IPS-NIHi11 (cell line): ENCODE data around the gene SEC14L5.
A peak's percentile ranks its signal among the peaks of the same experiment; 100 is the strongest.
"Not testable (repeated sequence)": the region's sequence is repeated elsewhere in the genome, so short reads cannot be mapped to it uniquely, and the experiment has no call there.

Experiments used
- DNase-seq: peaks from one replicate; pipeline ENCODE4 v3.0.0; 2012; ENCODE audit warnings: mixed read lengths, low spot score

The SEC14L5 gene

GRCh38 chr16:5036228-5037156 is 78.4 kb downstream of the SEC14L5 start:
- peak; percentile 74 for DNase-seq

GRCh38 chr16:5040451-5040850 is 82.3 kb downstream of the SEC14L5 start:
- DNase-seq = no peak

- DNase-seq = no peak
Measured at GRCh38 chr16:5041600-5042133, 83.5 kb downstream of the SEC14L5 start.

DNA sequence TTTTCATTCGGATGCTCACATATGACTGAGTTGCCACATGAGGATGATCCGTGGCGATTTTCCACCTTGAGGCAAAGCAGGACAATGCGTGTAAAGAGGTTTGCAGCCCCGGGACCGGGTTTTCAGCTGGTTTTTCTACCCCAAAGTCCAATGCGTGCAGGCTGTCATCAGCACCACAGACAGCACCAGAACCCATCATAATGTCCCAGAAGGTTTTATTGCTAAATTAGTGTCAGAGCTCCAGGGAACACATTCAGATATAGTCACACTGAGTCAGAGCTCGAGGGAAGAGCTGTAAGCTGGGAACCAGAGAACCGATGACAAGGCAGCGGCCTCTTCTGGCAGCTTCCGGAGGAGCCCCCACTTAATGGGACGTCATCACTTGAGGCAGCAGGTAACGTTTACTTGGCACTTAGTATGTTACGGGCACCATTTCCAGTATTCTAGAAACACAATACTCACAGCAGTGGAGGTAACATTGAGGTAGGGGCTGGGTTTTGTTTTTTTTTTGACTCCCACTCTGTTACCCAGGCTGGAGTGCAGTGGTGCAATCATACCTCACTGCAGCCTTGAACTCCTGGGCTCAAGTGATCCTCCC is 84.5 kb downstream of the SEC14L5 start:
- no peak for DNase-seq

DNA sequence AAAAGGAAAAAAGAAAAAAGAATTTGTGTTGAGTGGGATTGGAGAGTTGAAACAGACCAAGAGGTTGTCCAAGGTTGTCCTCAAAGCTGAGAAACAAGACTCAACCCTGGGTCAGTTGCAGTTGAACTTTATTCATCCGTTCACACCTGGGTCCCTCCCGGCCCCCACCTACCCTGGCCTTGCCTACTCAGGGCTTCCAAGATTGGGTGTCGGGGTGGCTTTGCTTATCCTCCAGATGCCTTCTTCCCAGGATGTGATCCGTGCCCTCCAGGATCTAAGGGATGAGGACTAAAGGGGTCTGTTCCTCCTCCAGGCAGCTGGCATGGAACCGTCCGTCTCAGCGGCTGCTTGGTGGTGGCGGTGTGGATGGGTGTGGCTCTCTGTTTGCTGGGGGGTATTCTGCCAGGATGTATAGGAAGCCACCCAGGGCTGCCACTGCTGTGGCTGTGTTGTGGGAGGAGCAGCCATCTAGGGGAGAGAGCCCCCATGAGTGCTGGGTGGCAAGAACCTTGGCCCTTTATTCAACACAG is 85.9 kb downstream of the SEC14L5 start:
- no peak for DNase-seq

GRCh38 chr16:5044581-5044980 is 86.5 kb downstream of the SEC14L5 start:
- DNase-seq = not testable (repeated sequence)

DNA sequence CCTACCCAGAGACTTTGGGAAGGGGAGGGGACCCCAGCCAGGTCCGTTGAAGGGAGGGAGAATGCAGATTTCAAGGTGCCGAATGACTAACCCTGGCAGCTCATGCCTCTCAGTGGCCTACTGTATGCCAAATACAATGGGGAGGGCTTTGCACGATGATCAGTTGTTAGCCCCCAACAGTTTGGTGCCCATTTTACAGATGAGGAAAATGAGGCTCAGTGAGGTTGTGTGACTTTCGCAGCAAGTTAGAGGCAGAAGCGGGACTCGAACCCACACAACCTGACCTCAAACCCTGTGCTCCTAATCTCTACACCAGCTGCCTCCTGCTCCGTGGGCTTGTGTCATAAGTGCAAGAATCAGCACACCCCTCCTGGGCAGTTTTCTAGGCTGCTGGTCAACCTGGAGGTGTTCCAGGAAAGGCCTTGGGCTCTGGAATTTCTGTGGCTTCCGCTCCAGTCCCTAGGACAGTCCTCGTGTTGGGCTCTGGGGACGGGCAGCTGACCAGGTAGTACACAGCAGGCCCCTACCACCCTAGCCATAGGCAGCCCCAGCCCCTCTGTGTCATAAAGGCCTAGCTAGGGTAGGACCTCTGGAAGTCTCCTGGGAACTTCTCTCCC is 87.5 kb downstream of the SEC14L5 start:
- no peak for DNase-seq

- no peak for DNase-seq
Measured at GRCh38 chr16:5046914-5047313, 88.8 kb downstream of the SEC14L5 start.

- DNase-seq = no peak
Measured at GRCh38 chr16:5054876-5055865, 97.0 kb downstream of the SEC14L5 start.

DNA sequence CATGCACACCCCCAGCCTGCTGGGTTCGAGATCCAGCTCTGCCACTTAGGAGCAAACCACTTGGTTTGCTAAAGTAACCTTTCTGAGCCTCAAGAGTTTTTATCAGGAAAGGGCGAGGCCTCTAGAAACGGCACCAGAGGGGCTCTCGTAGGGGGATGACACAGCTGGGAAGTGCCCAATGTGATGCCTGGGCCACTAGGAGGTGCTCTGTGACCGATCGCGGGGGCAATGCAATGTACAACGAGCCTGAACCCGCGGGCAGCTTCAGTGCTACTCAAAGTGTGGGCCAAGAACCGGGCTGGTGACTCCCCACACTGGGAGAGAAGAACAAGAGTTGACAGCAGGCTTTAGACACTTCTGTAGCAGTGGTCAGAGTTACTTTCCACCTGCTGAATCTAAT is 98.2 kb downstream of the SEC14L5 start:
- peak; percentile 84 for DNase-seq

GRCh38 chr16:5058476-5058875 is 100.3 kb downstream of the SEC14L5 start:
- peak; percentile 83 for DNase-seq

DNA sequence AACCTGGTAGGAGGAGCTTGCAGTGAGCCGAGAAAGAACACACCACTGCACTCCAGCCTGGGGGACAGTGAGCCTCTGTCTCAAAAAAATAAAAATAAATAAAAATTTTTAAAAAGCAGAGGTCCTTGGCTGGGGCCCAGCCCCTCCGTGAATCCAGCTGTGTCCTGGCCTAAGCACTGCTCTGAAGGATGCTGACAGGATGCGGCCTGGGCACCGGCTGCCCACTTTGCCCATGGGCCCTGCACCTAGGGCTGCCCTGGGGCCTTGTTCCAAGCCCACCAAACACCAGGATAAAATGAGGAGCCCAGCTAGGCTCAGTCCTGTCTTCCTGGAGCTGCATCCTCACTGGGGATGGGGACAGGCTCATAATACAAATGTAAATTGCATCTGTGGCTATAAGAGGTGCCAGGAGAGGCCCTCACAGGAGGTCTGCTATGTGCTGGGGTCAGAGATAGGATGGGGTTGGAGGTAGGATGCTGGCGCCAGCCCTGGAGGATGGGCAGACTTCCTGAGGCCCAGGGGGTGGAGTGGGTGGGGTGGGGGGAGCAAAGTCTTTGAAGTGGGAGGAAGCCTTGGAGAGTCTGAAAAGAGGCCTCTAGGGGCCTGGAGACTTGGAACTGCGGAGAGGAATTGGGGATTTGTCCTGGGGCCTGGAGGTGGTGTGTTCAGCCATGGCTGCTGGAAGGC is 101.4 kb downstream of the SEC14L5 start:
- peak; percentile 45 for DNase-seq

DNA sequence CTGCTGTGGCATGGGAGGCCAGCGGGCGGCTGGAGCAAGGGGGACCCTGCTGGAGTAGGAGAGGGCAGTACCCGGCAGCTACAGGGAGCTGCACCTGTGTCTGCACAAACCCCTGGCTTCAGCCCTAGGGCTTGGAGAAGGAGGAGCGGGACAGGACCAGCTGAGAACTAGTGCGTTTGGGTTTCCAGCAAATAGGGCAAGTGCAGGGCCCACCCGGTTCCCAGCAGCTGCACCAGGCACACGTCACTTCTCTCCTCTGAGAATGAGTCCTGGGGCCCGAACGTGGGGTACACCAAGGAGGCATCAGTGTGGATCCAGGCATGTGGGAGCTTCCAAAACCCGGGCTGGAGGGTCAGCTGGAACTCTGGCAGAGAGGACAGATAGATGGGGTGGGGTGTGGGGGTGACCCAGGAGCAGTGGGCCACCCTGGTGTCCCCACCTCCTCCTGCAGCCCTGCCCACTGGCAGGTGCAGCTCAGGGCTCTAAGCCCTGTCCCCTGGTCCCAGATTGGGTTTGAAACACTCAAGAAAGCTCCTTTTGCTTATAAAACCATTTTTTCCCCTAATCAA is 102.0 kb downstream of the SEC14L5 start:
- no peak for DNase-seq

GRCh38 chr16:5062051-5062450 is 103.9 kb downstream of the SEC14L5 start:
- no peak for DNase-seq

GRCh38 chr16:5062790-5063765 is 104.9 kb downstream of the SEC14L5 start:
- no peak for DNase-seq

DNA sequence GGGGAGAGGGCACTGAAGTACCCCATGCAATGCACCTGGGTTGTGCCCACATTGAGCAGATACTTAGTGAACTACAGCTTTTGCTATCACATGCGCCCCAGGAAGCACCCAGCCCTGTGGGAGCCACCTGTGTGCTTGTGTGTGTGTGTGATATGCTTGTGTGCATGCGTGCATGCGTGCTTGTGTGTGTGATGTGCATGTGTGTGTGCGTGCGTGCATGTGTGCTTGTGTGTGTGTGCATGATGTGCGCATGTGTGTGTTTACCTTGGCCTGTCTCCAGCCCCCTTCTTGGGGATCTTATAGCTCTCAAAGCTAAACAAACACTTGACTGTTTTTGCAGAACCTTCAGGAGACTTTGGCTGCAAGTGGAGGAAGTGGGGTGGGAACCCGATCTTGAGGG is 106.8 kb downstream of the SEC14L5 start:
- DNase-seq = no peak

- DNase-seq = no peak
Measured at GRCh38 chr16:5065326-5065725, 107.2 kb downstream of the SEC14L5 start.

- DNase-seq = no peak
Measured at GRCh38 chr16:5065813-5066212, 107.7 kb downstream of the SEC14L5 start, which contains the start of gene C16orf89. TSS of gene C16orf89 (minus strand) at chr16:5065956. CDS start at chr16:5065908, 48 bp downstream.

DNA sequence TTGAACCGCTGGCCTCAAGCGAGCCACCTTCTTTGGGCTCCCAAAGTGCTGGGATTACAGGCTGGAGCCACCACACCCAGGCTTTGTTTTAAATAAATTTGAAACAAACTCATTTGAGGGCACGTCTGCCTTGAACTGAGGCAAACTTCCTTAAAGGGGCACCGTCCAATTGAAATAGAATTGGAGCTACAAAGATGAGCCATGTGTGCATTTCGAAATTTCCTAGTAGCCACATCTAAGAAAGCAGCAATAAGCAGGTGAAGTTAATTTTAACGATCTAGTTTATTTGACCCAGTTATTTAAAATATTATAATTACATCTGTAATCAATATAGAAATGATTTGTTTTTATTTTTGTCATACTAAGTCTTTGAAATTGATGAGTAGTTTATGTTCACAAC is 108.4 kb downstream of the SEC14L5 start:
- DNase-seq = no peak
